K562 (cell line): ENCODE measurements around the gene TMEM141. TPM values are rescaled to one million over a fixed set of nuclear protein-coding genes. Genes with fewer than 3 reads are reported as not detected.

Experiments
- CREB1 ChIP-seq, 2 experiments: sonication (generic) in 1 of 2; formaldehyde crosslinking in 1 of 2; IDR thresholded peaks; 2 replicates each; pipeline versions ENCODE4 v1.6.1 to v1.8.0; 2012 to 2022; ENCODE audit warnings: inconsistent platforms in 1 of 2, mild to moderate bottlenecking in 1 of 2, missing genetic modification reagents in 1 of 2, moderate library complexity in 1 of 2
- E2F6 ChIP-seq, 2 experiments: IDR thresholded peaks; 2 replicates each; pipeline ENCODE4 v1.6.1; 2011; ENCODE audit warnings: borderline replicate concordance in 1 of 2, control low read depth in 1 of 2, low read depth in 1 of 2, low read length in 1 of 2, mild to moderate bottlenecking in 1 of 2, mixed read lengths in 1 of 2, moderate library complexity in 1 of 2; ENCODE audit not compliant: insufficient read depth in 1 of 2, insufficient read length in 1 of 2, poor library complexity in 1 of 2, severe bottlenecking in 1 of 2; ENCODE audit errors: extremely low read depth in 1 of 2
- KLF13 ChIP-seq: fragments of 450-650 bp; IDR thresholded peaks from 2 replicates; pipeline ENCODE4 v1.6.1; 2016; ENCODE audit warnings: missing genetic modification characterization, low read depth, mild to moderate bottlenecking, missing compliant biosample characterization, moderate library complexity, borderline replicate concordance
- L3MBTL2 ChIP-seq: fragments of 450-650 bp; IDR thresholded peaks from 2 replicates; pipeline ENCODE4 v1.6.1; 2016; ENCODE audit warnings: mild to moderate bottlenecking, moderate library complexity
- LCOR ChIP-seq: sonication (generic); formaldehyde crosslinking; IDR thresholded peaks from 2 replicates; pipeline ENCODE4 v1.8.0; 2022; ENCODE audit warnings: mild to moderate bottlenecking, missing genetic modification reagents
- MAX ChIP-seq: sonication (generic); formaldehyde crosslinking; IDR thresholded peaks from 2 replicates; pipeline ENCODE4 v1.9.0; 2022; ENCODE audit warnings: mild to moderate bottlenecking, missing genetic modification reagents
- MYC ChIP-seq, 2 experiments: fragments of 250-450 bp in 1 of 2; sonication (Bioruptor Pico) in 1 of 2; IDR thresholded peaks; 2 replicates each; pipeline versions ENCODE4 v1.5.1 to v1.6.1; 2012 to 2021; ENCODE audit warnings: low read depth in 2 of 2, borderline replicate concordance in 1 of 2, improper control_type of control experiment in 1 of 2, low read length in 1 of 2, mild to moderate bottlenecking in 1 of 2, moderate library complexity in 1 of 2
- NFIC ChIP-seq: fragments of 450-650 bp; IDR thresholded peaks from 2 replicates; pipeline ENCODE4 v1.6.1; 2017; ENCODE audit warnings: mild to moderate bottlenecking, inconsistent platforms
- RBM39 ChIP-seq: fragments of 200-400 bp; formaldehyde crosslinking; optimal IDR thresholded peaks from 2 replicates; pipeline ENCODE3; 2018; ENCODE audit warnings: low read depth, low read length
- U2AF1 ChIP-seq: fragments of 200-400 bp; formaldehyde crosslinking; optimal IDR thresholded peaks from 2 replicates; pipeline ENCODE3; 2017; ENCODE audit warnings: mild to moderate bottlenecking, low read depth, low read length, moderate library complexity
- XRCC4 ChIP-seq: IDR thresholded peaks from one replicate; pipeline ENCODE4 v1.6.1; 2011; ENCODE audit not compliant: insufficient read depth, insufficient read length; ENCODE audit errors: extremely low read depth
- YY1 ChIP-seq, 3 experiments: IDR thresholded peaks; 2 replicates each; pipeline ENCODE4 v1.6.1; 2011; ENCODE audit warnings: low read length in 2 of 3, mild to moderate bottlenecking in 2 of 3, moderate library complexity in 2 of 3, borderline replicate concordance in 1 of 3, control low read depth in 1 of 3, low read depth in 1 of 3; ENCODE audit not compliant: insufficient read depth in 3 of 3, insufficient replicate concordance in 2 of 3, control insufficient read depth in 1 of 3, insufficient read length in 1 of 3; ENCODE audit errors: extremely low read depth in 1 of 3
- ZNF584 ChIP-seq: fragments of 200-800 bp; sonication (Bioruptor generic); IDR thresholded peaks from 2 replicates; pipeline ENCODE4 v1.6.1; 2016; ENCODE audit warnings: low read depth, mild to moderate bottlenecking, missing genetic modification characterization, missing compliant biosample characterization
- polyA plus RNA-seq, 8 experiments: library from polyadenylated mRNA; depleted of rRNA in 4 of 8; stranded (reverse) in 5 of 8; unstranded in 3 of 8; fragments of >200 nt; fragmentation: Nextera tagmentation in 2 of 8; fragmentation: Illumina TruSeq in 1 of 8; extraction: Ambion mirVana in 2 of 8; extraction: Trizol in 1 of 8; gene quantifications; 2 replicates each; pipeline versions ENCODE4 v1.2.1 to v1.2.3, GENCODE V29; 2011 to 2014; ENCODE audit warnings: inconsistent platforms in 1 of 8, missing spikeins in 1 of 8
- total RNA-seq, 7 experiments: library from RNA; depleted of rRNA in 6 of 7; stranded (reverse); fragments of >200 nt in 6 of 7; fragmentation: Illumina TruSeq in 2 of 7; extraction: Trizol in 2 of 7; gene quantifications; 2 replicates each; pipeline versions ENCODE4 v1.2.1 to v1.2.3, GENCODE V29; 2011 to 2021; ENCODE audit warnings: low replicate concordance in 1 of 7

Gene TMEM141
- total and polyA plus RNA-seq, 9 of the 15 experiments (the other 6 are each of a cell fraction or from before 2014, with no cell fraction given), result 21.5 to 123 (median 74.8) TPM

GRCh38 chr9:136799854-136800657 lies 8.9 kb downstream of the TMEM141 start (continued):
- peak in 2 of 3 experiments; percentile 60 to 75 for TF ChIP-seq YY1 (IDR thresholded peaks at IDR 0.05; ENCODE audit: borderline replicate concordance in 1 of 3, control insufficient read depth in 1 of 3, extremely low read depth in 1 of 3, insufficient read depth in 3 of 3, insufficient read length in 1 of 3, insufficient replicate concordance in 2 of 3, low read depth in 1 of 3, low read length in 2 of 3)
- TF ChIP-seq E2F6 (IDR thresholded peaks at IDR 0.05; ENCODE audit: borderline replicate concordance in 1 of 2, extremely low read depth in 1 of 2, insufficient read depth in 1 of 2, insufficient read length in 1 of 2, low read depth in 1 of 2, low read length in 1 of 2, poor library complexity in 1 of 2, severe bottlenecking in 1 of 2), result peak; percentile 71 to 92
- TF ChIP-seq XRCC4, result no peak
- peak; percentile 73 for TF ChIP-seq MAX (CRISPR knock-in tag)
- TF ChIP-seq NFIC, result 0 out of 2 replicates have a peak, but pooled peaks have one; percentile 13
- TF ChIP-seq ZNF584 (CRISPR knock-in tag), result no peak
- TF ChIP-seq LCOR, result 0 out of 2 replicates have a peak, but pooled peaks have one; percentile 57
- TF ChIP-seq KLF13 (tag), result peak; percentile 66; the same call in 1 of the 2 replicates
- no peak for TF ChIP-seq RBM39
- peak; percentile 90 for TF ChIP-seq L3MBTL2
- TF ChIP-seq CREB1 (IDR thresholded peaks at IDR 0.05), result no peak
- TF ChIP-seq CREB1 (CRISPR knock-in tag; IDR thresholded peaks at IDR 0.05), result peak; percentile 27; the same call in 1 of the 2 replicates
- peak; percentile 36 for TF ChIP-seq U2AF1
- peak; percentile 34; the same call in 1 of the 2 replicates for TF ChIP-seq MYC (IDR thresholded peaks at IDR 0.05; ENCODE audit: low read depth, low read length)
- TF ChIP-seq MYC (CRISPR knock-in tag; IDR thresholded peaks at IDR 0.05; ENCODE audit: borderline replicate concordance, low read depth), result no peak
